GM18517 (cell line): ENCODE measurements around the gene LBR.
"Not testable (repeated sequence)": the region's sequence is repeated elsewhere in the genome, so short reads cannot be mapped to it uniquely, and the experiment has no call there.

Source experiments
- ATAC-seq: cut with Tn5 transposase; IDR thresholded peaks from one replicate; pipeline ENCODE4 v1.9.1; 2021; ENCODE audit warnings: mild to moderate bottlenecking, moderate library complexity; ENCODE audit not compliant: unreplicated experiment

The LBR gene

DNA sequence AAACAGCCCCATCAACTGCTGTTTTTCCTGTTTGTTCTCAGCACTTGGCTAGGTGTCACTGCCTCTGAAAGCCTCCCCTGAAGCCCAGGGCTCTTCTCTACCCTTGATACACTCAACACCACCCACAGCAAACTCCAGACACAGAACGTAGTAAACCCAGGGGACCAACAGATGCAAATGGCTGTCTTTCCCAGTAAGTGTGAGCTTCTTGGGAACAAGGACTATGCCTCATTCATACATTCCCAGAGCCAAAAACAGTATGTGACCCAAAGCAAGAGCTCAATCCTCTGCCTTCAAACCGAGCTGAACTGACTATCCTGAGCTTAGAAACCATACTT lies 4.4 kb downstream of the LBR start:
- no peak for ATAC-seq

DNA sequence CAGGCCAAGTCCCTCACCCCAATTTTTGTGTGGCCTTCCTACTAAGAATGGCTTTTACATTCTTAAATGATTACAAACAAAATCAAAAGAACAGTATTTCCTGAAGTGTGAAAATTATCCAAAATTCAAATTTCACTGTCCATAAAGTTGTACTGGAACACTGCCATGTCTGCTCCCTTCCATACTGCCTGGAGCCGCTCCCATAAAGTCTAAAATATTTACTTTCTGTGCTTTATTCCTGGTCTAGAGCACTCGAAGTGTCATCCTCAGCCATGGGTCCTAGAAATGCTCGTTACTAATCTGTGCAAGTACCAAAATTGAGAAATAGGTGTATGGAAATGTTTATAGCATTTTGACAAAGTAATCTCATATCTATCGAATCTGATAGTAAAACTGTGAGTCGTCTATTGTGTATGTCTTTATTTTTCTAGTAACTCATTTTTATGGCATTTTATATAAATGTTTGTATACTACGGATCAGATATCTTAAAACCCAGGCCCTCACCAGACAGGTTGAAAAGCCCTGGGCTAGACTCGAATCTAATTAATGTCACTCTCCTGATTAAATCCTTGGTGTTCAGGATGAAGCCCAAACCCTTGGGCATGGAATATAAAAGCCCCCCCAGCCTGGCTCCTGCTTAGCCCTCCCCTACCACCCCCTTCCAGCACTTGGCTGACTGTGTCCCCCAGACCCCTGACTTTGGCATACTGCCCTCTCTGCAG lies 4.9 kb downstream of the LBR start:
- no peak for ATAC-seq

DNA sequence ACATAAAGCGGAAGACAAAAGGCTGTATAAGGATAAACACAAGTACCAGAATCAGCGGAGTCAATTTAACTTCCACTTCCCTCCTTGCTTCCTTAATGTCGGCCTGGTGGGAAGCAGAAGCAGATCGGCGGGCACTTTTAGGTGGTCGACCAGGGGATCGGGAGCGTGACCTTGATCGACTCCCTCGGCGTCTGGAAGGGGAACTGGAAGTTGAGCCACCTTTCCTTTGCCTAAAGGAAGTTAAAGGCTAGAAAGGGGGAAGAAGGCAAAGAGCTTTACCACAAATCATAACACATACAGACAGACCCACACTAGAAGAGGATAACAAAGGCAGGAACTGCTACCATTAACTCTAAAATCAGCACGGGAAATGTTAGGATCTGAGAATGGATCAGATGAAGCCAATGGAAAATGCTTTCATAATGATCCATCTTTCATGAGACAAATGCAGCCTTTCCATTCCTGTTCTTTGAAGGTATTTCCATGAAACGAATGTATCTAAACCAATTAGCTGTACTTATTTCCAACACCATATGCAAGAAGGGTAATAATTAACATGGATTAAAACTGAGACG lies 5.7 kb downstream of the LBR start:
- ATAC-seq = no peak

DNA sequence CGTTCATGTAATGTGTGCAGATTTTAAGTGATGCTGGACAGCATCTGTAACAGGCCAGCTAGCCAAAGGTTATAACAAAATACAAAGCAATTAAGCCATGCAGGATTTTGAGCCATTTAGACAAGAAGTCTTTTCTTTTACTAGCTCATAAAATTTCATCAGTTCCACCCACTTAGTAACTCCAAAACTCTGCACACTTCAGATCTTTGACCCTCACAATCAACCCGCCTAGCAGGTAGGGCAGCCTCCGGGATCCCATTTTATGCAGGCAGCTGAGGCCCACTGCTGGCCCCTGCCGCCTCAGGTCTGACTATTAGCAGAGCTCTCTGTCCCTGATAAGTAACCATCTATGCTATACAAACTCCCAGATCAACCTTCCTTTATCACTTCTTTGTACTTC lies 9.2 kb downstream of the LBR start:
- no peak for ATAC-seq

DNA sequence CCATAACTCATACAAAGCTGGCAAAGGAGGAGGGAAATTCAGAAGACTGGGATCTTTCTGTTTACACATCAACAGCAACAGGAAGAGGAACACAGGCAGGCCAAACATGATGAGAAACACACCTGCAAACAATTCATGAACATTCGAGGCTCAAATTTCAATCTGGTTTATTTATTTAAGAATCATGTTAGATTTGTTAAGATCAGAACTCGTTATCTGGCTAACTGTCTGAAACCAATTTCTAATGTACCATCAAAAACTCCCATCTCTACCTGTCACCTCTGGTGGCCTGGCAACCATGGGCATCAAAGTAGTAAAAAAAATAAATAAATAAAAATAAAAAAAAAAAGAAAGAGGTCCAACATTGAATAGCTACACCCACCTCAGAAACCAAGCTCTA lies 9.8 kb downstream of the LBR start:
- ATAC-seq = no peak

DNA sequence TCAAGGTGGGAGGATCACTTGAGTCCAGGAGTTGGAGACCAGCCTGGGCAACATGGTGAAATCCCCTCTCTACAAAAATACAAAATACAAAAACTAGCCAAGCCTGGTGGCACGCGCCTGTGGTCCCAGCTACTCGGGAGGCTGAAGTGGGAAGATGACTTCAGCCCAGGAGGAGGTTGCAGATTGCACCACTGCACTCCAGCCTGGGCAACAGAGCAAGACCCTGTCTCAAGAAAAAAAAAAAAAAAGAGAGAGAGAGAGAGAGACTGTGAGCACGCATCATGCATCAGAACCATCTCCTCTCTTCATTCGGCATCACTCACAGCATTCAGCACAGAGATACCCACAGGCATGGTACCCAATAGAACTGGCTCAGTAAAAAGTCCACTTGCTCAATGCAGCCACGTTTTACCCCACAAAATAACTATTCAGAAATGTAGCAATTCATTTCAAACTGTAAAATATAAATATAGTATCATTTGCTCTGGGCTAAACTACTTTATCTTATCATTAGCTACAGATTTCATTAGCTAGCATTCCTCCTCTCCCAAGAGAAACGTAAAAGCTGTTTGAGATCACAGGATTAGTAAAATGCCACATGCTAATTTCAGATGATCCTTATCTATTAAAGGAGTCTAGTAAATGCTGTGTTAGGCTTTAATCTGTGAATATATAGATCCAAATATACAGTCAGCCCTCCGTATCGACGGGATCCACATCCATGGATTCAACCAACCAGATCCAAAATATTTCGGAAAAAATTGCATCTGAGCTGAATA lies 11.7 kb downstream of the LBR start:
- no peak for ATAC-seq

DNA sequence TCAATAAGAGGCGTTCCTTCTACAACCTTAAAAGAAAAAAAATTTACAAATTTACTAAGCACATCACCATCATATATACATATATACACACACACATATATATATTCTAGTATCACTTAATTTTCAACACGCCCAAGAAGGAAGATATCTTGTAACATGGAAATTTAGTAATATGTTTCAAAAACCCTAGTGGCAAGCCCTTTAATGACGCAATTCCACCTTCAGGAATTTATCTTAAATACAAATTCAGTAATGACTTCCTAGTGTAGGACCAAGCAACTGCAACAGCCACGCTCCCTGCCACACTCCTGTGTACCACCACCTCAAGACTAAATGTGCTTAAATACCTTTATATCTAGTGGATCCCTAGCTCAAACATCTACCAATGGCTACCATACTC lies 12.5 kb downstream of the LBR start:
- no peak for ATAC-seq

DNA sequence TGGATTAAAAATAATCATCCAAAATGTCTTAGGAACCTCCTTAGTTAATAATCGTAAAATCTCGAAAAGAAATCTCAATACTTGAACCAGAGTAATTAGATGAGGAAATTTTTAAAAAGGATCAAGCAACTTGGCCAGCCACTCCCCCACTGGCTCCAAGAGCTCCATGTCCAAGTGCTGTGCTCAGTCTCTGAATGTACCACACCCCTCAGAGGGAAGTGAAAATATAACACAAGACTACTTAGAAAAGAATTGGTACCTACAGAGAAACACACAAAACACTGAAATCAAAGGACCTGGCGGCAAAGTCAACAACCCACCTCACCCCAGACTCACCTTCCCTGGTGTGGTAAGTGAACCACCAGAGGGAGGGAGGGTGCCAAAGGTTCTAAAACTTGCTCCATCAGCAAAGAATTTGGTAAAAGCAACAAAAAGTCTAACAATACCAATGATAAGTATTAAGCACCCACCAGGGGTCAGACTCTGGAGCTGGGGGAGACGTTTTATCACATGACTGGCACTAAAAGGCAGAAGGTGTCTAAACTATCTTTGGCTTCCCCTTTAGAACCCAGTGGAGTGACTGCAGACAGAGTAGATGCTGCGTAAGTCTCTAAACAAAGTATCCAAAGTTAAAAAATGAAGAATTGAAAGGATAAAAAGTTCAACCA lies 14.0 kb downstream of the LBR start:
- ATAC-seq = no peak

DNA sequence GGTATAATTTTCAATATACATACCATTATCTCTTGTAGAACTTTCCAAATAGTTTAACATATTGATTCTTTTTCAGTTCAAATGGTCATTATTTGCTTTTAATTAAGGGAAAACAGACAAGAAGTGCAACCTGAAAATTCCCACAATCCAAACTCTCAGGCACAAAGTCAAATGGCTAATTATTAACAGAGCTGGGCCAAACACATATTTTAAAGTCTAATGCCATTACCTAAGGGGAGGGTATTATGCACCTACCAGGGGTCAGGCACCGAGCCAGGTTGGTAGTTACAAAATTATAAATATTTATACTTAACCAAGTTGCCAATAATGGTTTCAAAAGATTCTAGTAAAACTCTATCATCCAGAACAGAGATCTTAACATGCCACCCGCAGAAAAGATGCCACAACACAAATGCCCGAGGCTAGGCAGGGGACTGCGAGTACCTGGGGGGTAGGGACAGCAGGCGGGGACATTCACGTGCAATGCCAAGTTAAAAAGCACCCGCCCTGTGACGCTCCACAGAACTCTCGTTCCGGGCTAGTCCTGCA lies 15.0 kb downstream of the LBR start:
- ATAC-seq = no peak

DNA sequence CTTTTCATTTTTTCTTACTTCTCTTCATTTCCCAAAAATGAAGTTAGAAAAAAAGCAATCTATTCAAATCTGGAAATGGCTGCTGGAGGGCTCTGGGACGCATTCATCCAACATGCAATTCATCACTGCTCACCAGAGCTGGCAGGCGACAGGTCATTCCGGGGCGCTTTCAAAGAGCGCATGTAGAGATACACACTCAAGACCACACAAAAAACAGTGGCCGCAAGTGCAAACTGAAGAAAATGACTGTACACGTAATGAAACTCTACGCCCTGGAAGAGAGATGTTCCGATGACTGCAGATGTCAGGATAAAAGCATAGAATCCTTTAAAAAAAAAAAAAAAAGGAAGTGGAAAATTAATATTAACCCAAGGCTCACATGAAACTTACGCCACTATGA lies 15.5 kb downstream of the LBR start:
- ATAC-seq = no peak

DNA sequence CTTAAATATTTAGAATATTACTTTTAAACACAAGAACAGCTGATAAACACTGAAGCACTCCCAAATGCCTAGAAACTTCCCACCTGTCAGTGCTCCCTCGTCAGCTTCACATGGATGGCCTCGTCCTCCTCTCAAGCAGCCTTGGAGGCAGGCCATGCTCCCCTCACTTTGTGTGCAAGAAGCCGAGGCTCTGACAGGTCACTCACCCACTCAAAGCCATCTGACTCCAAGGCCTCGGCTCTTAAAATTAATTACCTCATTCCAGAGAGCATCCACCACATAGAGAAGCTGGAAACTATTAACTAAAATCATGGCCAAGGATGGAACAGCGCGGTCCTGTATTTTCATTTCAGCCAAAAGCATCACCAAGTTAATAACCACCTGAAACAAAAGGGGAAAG lies 17.8 kb downstream of the LBR start:
- no peak for ATAC-seq

DNA sequence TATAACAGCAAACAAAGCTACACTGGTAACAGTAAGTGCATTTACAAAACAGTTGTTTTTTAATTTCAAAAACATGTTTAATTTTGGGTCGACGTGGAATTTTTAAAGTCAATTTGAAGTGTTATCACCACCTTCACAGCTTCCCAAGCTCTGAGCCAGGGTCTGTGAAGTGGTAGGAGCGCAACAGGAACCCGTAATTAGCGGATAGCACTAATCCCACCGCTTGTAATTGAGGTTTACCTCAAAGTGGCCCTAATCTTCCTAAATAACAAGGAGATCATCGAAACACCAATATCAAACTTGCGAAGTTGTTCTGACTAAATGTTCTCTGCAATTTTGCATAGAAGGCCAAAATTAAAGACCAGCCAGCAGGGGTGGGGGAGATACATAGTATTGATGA lies 18.8 kb downstream of the LBR start:
- ATAC-seq = no peak

DNA sequence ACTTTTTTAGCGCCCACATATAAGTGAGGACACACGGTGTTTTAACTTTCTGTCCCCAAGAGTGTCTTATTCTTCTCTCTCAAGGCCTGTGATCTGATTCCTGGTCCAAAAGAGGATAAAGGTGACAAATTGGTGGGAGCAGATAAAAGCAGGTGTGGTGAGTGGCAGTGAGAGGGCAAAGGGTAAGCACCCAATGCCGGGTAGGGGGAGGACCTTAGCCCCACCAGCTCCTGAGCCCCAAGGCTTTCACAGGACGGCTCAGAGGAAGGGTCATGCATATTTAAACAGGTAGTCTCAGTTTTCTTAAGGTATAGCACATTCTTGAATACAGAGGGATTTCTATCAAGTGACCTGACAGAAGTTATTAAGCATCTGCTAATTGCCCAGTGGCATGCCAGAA lies 19.6 kb downstream of the LBR start:
- ATAC-seq = no peak

DNA sequence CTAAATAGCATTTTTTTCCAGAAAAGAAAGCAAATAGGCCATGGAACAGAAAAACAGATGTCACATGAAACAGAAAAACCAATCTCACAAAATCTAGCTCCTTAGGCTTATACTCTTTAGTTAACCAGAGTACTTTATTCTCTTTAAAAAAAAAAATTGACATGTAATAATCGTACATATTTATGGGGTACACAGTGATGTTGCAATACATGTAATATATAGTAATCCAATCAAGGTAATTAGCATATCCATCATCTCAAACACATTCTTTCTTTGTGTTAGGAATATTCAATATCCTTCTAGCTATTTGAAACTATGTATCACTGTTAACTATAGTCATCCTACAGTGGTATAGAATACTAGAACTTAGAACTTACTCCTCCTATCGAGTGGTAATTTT lies 20.1 kb downstream of the LBR start:
- ATAC-seq = no peak

DNA sequence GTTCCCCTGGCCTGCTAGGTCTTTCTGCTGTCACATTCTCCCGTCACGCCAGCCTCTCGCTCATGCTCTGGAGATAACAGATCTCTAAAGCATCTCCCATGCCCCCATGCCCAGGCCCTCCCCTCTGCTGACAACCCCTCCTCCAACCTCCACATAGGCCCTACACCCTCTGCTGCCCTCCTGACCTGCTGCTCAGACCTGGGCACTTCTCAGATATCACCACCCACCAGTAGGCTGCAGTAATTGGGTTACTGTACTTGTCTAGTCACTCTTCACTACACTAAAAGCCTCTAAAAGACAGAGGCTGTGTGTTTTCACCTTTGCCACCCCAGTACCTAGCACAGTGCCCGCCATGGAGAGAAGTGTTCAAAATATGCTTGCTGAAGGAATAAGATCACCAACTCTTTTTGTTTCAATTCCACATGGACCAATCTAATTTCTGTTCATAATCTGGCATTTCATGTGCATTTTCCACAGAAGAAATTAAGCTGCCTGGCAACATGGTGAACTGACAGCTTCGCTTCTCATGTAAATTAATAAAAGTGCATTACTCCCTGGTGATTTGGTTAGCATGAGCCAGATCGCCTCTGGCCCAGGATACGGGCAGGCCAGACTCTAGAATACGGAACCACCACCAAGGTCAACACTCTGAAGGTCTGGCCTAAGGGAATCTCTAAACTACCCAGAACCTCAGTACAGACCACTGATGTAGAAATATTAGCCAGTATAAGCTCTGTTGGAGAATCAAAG lies 20.7 kb downstream of the LBR start:
- no peak for ATAC-seq

DNA sequence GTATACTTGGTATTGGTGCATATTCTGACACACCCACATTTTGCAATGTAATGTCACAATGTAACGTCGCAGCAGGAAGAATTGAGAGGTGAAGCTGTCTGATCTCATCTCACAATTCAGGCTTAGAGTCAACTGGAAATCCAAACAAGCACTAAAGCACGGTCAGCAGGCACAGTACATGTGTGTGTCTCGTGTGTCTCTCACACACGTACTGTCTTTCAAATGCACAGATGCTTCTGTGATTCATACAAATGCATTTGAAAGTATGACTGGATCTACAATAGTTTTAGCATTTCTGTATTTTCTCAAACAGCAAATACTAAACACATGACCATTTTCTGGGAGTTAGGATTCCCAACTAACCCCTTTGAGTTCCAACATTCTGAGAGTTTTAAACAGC lies 26.9 kb downstream of the LBR start:
- ATAC-seq = no peak

DNA sequence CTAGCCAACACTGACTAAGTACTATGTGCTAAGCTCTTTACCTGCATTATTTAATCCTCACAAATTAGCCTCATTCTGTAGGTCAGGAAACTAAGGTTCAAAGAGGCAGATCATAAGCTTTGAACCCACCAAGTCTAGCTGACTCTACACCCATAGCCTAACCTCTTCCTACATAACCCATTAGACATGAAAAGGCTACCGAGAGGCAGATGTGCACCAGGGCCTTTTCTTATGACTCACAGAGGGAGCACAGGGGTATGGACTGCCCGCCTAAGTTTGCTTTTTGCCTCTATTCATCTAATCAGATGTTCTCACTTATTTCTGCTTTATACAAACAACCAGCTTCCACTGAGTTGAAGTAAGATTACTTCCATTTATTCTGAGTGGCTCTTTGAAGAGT lies 31.5 kb downstream of the LBR start:
- no peak for ATAC-seq

DNA sequence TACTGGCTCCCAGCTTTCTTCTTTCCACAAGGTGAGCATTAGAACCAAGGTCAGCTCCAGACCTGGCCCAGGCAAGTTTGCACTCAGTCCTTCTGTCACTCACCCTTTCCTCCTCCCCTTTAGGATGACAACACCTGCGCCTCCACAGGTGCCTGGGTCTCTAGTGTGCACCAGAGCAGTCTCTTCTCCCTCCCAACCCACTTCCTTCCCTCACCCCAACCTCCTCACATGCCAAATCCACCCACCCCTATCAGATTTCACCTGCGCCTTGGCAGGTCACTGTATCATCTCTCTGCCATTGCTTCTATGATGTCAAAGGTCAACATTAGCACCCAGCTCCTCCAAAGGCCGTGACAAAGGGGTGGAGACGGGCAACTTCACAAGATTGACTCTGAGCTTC lies 38.0 kb downstream of the LBR start:
- ATAC-seq = no peak

DNA sequence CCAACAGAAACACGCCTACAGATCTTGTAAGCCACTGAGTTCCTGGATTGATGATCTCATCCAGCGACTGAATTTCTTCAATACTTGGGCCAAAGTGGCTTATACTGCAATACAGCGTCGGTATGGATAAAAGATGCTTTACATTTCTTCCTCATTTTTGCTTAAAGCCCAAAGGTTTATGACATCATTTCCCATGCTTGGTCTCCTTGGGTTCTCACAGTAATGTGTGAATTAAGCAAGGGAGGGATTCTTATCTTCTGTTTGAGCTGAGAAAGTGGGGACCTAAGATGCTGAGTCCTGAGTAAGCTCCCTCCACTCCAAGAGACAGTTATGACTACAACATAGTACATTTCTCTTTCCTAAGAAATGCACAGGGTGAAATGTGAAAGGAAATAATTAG lies 39.5 kb downstream of the LBR start:
- no peak for ATAC-seq

DNA sequence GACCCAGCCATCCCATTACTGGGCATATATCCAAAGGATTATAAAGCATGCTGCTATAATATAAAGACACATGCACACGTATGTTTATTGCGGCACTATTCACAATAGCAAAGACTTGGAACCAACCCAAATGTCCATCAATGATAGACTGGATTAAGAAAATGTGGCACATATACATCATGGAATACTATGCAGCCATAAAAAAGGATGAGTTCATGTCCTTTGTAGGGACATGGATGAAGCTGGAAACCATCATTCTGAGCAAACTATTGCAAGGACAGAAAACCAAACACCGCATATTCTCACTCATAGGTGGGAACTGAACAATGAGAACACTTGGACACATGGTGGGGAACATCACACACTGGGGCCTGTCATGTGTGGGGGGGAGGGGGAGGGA lies 41.0 kb downstream of the LBR start:
- not testable (repeated sequence) for ATAC-seq

DNA sequence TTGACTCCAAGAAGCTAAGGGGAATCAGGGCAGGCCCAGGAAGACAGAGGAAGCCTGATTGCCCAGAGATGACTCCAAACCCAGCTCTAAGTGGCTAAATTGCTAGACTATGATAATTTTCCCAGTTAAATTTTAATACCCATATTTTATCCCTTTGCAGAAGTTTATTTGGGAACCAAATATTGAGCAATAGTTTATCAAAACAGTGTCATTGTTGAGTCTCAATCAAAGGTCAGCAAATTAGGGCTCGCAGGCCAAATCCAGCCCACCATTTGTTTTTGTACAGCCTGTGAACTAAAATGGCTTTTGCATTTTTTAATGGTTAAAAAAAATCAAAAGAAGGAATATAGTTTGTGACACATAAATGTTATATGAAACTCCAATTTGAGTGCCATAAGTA lies 47.1 kb downstream of the LBR start:
- no peak for ATAC-seq
